Measurements from ENCODE around the gene ISCA2.
"Not testable (repeated sequence)": the region's sequence is repeated elsewhere in the genome, so short reads cannot be mapped to it uniquely, and the experiment has no call there.

ISCA2 gene

GRCh38 chr14:74493343-74494261 lies at the start of gene ISCA2:
Gene ISCA2 (plus strand): TSS chr14:74493765. CDS start chr14:74493775, 10 bp downstream.
- peak; percentile 99 for DNase-seq

GRCh38 chr14:74444866-74445265 lies 48.7 kb upstream of the ISCA2 start:
- no peak for DNase-seq

- not testable (repeated sequence) for DNase-seq
These were observed 39.2 kb upstream of the ISCA2 start for GRCh38 chr14:74454397-74454796.

GRCh38 chr14:74456684-74457564 lies 36.6 kb upstream of the ISCA2 start:
- DNase-seq, result no peak

GRCh38 chr14:74457565-74457895 lies 36.0 kb upstream of the ISCA2 start:
- DNase-seq, result no peak

- DNase-seq, result no peak
These were observed 34.1 kb upstream of the ISCA2 start for GRCh38 chr14:74459289-74459946.

GRCh38 chr14:74459976-74460375 lies 33.6 kb upstream of the ISCA2 start:
- no peak for DNase-seq

- DNase-seq, result no peak
These were observed 30.6 kb upstream of the ISCA2 start for GRCh38 chr14:74462993-74463392.

GRCh38 chr14:74463697-74464096 lies 29.9 kb upstream of the ISCA2 start:
- DNase-seq, result no peak

GRCh38 chr14:74464785-74465184 lies 28.8 kb upstream of the ISCA2 start:
- DNase-seq, result no peak

- no peak for DNase-seq
These were observed 28.2 kb upstream of the ISCA2 start for GRCh38 chr14:74465335-74465734.

GRCh38 chr14:74468513-74468912 lies 25.1 kb upstream of the ISCA2 start:
- DNase-seq, result no peak

- no peak for DNase-seq
These were observed 23.7 kb upstream of the ISCA2 start for GRCh38 chr14:74469548-74470518.

- DNase-seq, result no peak
These were observed 21.0 kb upstream of the ISCA2 start for GRCh38 chr14:74472601-74473000.

- no peak for DNase-seq
These were observed 19.2 kb upstream of the ISCA2 start for GRCh38 chr14:74474376-74474775.

GRCh38 chr14:74475678-74476077 lies 17.9 kb upstream of the ISCA2 start:
- no peak for DNase-seq

GRCh38 chr14:74476107-74476506 lies 17.5 kb upstream of the ISCA2 start:
- DNase-seq, result no peak

GRCh38 chr14:74476607-74477006 lies 17.0 kb upstream of the ISCA2 start:
- no peak for DNase-seq

GRCh38 chr14:74478996-74479635 lies 14.4 kb upstream of the ISCA2 start:
- peak; percentile 37 for DNase-seq

- no peak for DNase-seq
These were observed 13.5 kb upstream of the ISCA2 start for GRCh38 chr14:74480046-74480445.

- no peak for DNase-seq
These were observed 11.0 kb upstream of the ISCA2 start for GRCh38 chr14:74482571-74482970.

- no peak for DNase-seq
These were observed 10.2 kb upstream of the ISCA2 start for GRCh38 chr14:74483321-74483720.

Data from NCI-H1105 treated with DMSO at 0.1 percent for 48 hours (cell line).